Measurements from ENCODE around the gene GPN3.

Gene GPN3

DNA sequence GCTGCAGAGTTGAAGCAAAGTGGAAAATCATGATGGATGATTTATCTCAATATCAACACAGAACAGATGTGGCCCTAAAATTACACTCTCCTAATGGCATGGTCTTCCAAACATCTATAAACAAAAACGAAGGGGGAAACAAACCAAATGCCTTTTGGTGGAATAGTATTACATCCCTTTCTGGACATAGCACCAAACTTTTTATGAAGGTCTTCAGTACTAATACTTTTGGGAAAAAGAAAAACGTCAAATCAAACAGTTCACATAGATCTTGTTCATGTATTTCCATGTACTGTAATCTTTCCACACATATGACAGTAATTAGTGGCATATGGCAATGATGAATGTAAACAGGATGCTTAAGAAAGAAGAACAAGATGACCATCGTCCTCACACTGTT is 41.7 kb downstream of the GPN3 start:
- TF ChIP-seq, protein P1, sequence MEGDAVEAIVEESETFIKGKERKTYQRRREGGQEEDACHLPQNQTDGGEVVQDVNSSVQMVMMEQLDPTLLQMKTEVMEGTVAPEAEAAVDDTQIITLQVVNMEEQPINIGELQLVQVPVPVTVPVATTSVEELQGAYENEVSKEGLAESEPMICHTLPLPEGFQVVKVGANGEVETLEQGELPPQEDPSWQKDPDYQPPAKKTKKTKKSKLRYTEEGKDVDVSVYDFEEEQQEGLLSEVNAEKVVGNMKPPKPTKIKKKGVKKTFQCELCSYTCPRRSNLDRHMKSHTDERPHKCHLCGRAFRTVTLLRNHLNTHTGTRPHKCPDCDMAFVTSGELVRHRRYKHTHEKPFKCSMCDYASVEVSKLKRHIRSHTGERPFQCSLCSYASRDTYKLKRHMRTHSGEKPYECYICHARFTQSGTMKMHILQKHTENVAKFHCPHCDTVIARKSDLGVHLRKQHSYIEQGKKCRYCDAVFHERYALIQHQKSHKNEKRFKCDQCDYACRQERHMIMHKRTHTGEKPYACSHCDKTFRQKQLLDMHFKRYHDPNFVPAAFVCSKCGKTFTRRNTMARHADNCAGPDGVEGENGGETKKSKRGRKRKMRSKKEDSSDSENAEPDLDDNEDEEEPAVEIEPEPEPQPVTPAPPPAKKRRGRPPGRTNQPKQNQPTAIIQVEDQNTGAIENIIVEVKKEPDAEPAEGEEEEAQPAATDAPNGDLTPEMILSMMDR (IDR thresholded peaks at IDR 0.05) = no peak

DNA sequence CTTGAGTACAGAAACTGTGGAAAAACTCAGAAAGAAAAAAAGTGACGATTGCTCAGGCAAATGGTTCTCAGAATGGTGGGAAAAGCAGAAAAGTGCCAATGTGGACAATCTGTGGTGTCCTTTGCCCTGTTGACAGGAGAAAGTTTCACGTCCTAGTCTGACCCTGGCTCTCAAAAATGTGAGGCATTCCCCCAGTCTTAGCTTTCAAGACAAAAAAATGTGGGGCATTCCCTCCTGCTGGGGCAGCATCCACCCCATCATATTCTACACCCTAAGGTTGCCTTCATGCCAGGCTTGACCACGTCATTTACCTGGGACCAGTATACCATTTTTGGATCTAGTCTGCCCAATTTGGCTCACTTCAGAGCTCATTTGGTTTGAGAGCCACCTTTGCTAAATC is 43.8 kb downstream of the GPN3 start:
- TF ChIP-seq, protein P1 (IDR thresholded peaks at IDR 0.05) = no peak

DNA sequence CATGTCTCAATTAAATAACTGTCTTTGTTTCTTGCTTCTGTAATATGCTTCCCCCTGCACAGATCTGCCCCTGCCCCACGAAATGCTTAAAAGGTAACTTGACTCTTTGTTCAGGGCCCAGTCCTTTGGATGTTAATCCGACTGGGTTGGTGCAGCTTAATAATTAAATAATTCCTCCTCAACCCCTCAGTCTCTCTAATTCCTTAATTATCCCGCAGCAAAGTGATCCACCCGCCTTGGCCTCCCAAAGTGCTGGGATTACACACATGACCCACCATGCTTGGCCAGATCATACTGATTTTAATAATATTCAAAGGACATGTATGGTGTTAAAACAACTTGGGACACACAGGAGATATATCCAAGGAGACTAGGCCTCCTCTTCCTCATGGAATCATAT is 46.4 kb downstream of the GPN3 start:
- TF ChIP-seq, protein P1 (IDR thresholded peaks at IDR 0.05) = no peak

DNA sequence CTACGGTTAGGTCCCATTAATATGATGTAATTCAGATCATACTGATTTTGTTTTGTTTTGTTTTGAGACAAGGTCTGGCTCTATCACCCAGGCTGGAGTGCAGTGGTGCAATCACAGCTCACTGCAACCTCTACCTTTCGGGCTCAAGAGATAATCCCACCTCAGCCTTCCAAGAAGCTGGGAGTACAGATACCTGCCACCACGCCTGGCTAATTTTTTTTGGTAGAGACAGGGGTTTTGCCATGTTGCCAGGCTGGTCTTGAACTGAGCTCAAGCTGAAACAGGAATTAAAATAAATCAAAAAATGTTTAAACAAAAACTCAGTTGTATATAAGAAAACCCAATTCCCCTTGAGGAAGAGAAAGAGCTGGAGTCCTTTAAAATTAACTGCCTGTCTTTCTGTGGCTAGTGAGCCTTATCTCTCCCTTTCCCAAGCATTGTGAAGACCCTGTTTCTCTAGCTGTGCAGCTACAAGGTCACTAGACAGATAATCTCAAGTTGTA is 46.8 kb downstream of the GPN3 start:
- TF ChIP-seq, protein P1 (IDR thresholded peaks at IDR 0.05) = no peak

DNA sequence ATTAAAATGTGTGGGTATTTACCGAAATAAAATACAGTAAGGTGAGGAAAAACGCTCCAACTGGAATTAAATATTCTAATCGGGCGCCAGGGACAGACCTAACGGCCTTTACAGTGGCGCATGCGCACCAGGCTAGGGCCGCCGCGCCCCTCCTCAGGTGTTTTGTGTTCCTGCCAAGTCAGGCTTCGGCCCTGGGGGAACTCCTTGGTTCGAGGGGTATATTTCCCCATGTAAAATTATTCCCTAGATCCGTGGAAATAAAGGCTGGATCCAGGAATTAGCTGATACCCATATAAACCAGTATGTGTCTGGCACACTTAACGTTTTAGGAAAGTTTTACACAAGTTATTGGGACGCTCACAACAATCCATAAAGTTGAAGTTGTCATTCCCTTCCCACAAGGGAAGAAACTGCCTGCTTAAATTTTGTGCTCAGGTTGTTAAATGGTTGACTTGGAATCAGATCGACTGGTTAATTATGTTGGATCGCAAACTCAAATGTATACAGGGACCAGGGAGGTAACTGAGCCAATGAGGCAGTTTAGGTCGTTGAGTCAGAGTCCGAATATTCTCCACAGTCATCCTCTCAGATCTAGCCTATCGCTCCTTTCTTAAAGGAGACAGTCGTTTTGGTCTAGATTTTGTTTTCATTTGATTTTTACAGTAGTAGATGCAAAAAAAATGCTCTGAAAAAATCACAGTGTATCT is 63.9 kb downstream of the GPN3 start:
- TF ChIP-seq, protein P1 (IDR thresholded peaks at IDR 0.05) = no peak

DNA sequence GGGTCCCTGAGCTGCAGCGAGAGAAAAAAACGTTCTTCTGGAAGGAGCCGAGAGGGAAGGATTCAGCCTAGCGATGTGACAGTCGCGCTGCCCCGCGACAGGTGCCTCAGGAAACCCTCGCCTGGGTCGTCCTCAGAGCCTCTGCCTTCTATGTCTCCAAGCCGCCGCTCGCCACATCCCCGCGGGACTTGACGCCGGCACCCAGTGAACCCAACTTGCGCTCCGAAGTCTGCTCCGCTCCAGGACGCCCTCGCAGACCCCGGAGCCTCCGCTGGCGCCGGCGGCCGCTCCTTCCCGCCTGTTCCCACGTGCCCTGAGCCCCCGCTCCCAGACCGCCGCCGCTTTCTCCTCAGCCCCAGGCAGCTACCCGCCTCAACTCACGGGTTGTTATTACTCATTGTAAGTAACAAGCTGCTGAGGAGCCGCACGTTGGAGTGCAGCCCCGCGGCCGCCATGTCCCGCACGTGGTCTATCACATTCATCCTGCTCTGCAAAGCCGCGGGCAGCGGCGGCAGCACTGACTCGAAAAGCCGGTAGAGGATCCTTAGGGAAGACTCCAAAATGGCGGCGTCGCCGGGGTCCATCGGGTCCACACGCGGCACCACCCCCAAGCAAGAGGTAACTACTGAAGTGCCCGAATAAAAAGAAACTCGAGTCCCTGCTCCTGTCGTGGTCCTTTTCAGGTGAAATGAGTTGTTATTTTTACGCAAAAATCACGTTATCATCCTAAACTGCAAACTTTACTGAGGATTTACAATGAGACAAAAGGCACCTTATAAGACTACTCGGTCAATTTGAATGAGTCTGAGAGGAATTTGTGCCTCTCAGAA is 64.7 kb downstream of the GPN3 start, which contains the start of gene ANAPC7:
Gene ANAPC7, minus strand, starts transcription at position 563 of the 830 bp plus-strand sequence. Its CDS starts 81 bp downstream, at position 482.
- TF ChIP-seq, protein P1 (IDR thresholded peaks at IDR 0.05) = no peak

Data from LNCAP (cell line).